Measurements from ENCODE around the gene ITPR1. TPM values are rescaled to one million over a fixed set of nuclear protein-coding genes. Genes with fewer than 3 reads are reported as not detected.

The ITPR1 gene
- total RNA-seq, 1 experiment from 2014 or later, result 8.7 TPM

DNA sequence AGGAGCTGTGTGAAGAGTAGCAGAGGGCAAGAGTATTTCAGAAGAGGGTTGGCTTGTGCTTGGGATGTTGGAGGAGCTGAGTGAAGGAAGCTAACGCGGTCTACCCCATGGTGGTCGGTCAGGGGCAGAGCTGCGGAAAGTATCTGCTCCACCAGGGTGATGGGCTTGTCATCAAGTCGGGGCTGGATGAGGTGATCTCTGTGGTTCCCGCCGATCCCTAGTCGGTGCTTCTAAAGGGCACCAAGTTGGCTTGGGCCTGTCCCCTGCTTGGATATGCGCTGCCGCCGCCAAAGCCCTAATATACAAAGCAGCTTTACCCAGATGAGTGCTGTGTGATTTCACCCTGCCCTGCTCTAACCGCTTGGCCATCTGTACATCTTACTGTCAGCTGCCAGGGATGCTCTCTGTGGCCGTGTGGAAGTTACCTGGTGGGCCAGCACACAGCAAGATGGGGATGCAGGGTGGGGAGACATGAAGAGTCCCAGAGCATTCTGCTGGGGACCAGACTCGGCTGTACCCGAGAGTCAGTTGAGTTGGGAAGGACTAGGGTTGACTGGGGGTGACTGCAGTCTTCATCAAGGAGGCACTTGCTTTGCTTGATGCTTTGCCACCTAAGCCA is 260.0 kb downstream of the ITPR1 start:
- H3K27ac ChIP-seq (ENCODE audit: low read length), result no peak overlapping the region; the same call in 1 of the 2 replicates
- H3K27me3 ChIP-seq (ENCODE audit: control insufficient read depth, insufficient read depth, low read length), result no peaks in the 10 kb centered on the region
- H3K4me3 ChIP-seq (ENCODE audit: low read depth in 2 of 2, low read length in 2 of 2), result no peak overlapping the region
- ATAC-seq (no peak), DNase-seq (ENCODE audit: low read depth, low spot score) (no peak)
- BruUV-seq (replicated peaks), result no TSS peak
- intact Hi-C loops (cut with micrococcal nuclease; ENCODE audit: unreplicated experiment), result no loop called here
- TF ChIP-seq, protein P1, sequence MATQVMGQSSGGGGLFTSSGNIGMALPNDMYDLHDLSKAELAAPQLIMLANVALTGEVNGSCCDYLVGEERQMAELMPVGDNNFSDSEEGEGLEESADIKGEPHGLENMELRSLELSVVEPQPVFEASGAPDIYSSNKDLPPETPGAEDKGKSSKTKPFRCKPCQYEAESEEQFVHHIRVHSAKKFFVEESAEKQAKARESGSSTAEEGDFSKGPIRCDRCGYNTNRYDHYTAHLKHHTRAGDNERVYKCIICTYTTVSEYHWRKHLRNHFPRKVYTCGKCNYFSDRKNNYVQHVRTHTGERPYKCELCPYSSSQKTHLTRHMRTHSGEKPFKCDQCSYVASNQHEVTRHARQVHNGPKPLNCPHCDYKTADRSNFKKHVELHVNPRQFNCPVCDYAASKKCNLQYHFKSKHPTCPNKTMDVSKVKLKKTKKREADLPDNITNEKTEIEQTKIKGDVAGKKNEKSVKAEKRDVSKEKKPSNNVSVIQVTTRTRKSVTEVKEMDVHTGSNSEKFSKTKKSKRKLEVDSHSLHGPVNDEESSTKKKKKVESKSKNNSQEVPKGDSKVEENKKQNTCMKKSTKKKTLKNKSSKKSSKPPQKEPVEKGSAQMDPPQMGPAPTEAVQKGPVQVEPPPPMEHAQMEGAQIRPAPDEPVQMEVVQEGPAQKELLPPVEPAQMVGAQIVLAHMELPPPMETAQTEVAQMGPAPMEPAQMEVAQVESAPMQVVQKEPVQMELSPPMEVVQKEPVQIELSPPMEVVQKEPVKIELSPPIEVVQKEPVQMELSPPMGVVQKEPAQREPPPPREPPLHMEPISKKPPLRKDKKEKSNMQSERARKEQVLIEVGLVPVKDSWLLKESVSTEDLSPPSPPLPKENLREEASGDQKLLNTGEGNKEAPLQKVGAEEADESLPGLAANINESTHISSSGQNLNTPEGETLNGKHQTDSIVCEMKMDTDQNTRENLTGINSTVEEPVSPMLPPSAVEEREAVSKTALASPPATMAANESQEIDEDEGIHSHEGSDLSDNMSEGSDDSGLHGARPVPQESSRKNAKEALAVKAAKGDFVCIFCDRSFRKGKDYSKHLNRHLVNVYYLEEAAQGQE (IDR thresholded peaks at IDR 0.05; ENCODE audit: insufficient read depth in 1 of 2, low read depth in 2 of 2, low read length in 1 of 2), result no peak
- no peak for TF ChIP-seq TCF7L2 (IDR thresholded peaks at IDR 0.05; ENCODE audit: low read depth, low read length)
- no peak for TF ChIP-seq SIN3A (IDR thresholded peaks at IDR 0.05; ENCODE audit: borderline replicate concordance, insufficient read depth, low read depth, low read length)
- no peak for TF ChIP-seq POLR2AphosphoS5 (IDR thresholded peaks at IDR 0.05; ENCODE audit: low read depth, low read length)
- TF ChIP-seq CTCF (IDR thresholded peaks at IDR 0.05), result no peak
- POLR2A ChIA-PET, result interaction anchor here (0.6 kb wide), 1 partner anchor 262 kb away, joined by 7 read pairs; no protein-coding TSS in a partner anchor
- H3K36me3 ChIP-seq (ENCODE audit: control insufficient read depth, insufficient read depth, low read length), result no peaks in the 10 kb centered on the region
- no peaks in the 10 kb centered on the region for H3K9me3 ChIP-seq (ENCODE audit: control insufficient read depth, insufficient read depth, low read depth, low read length)
- CTCF ChIA-PET, result no interaction called here
- H3K4me1 ChIP-seq (ENCODE audit: control insufficient read depth, insufficient read depth, low read length), result peaks cover 2% of the 10 kb centered on the region; the same call in 1 of the 2 replicates
- in situ Hi-C loops (cut with HindIII; ENCODE audit: low pct_unique_long_range_greater_than_20kb, low sequenced_read_pairs), result no loop called here

DNA sequence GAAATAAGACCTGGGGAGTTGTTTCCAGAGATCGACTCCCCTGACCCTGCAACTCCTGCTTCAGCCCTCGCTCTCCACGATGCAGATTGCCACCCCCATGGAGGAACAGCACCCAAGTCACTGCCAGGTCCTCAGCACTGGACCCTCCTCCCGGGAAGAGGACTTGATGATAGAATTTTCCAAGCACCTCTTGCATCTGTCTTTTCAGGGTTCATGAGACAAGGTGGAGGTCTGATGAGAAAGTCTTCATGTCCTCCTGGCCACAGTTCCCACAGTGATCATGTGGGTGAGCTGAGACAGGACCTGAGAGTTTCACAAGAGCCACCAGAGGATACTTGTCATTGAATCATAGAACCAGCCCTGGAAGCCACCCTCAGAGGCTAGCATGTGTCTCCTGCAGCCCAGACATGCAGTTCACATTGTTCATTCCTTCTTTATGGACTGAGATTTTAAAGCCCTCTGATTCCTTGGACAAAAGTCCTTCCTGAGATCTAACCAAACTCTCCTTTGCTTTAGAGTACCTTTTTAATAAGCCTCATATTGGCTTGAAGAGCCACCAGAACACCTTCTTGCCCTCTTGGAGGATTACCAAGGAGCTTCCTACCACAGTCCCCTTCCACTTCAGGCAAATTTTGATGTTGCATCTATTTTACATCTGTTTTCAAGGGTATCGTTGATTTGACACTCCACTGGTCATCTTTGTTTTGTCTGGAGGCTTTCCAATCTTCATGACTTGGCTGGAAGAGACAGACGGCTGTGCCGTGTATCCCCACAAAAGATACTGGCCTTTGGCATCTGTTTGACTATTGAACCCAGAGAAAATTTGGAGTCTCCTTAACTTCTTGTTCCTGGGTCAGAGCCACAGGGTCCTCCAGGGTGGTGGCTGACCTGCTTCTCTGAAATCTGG is 261.3 kb downstream of the ITPR1 start:
- in situ Hi-C loops (cut with HindIII; ENCODE audit: low pct_unique_long_range_greater_than_20kb, low sequenced_read_pairs) (no loop called here), intact Hi-C loops (cut with micrococcal nuclease; ENCODE audit: unreplicated experiment) (no loop called here)
- Histone ChIP-seq H3K36me3 (ENCODE audit: control insufficient read depth, insufficient read depth, low read length) (no peaks in the 10 kb centered on the region), H3K27me3 (ENCODE audit: control insufficient read depth, insufficient read depth, low read length) (no peaks in the 10 kb centered on the region), H3K27ac (ENCODE audit: low read length) (no peak overlapping the region), H3K4me1 (ENCODE audit: control insufficient read depth, insufficient read depth, low read length) (peaks cover 2% of the 10 kb centered on the region; the same call in 1 of the 2 replicates), H3K9me3 (ENCODE audit: control insufficient read depth, insufficient read depth, low read depth, low read length) (no peaks in the 10 kb centered on the region), H3K4me3 (ENCODE audit: low read depth in 2 of 2, low read length in 2 of 2) (no peak overlapping the region)
- BruUV-seq (replicated peaks), result no TSS peak
- TF ChIP-seq CTCF (IDR thresholded peaks at IDR 0.05) (no peak), TCF7L2 (IDR thresholded peaks at IDR 0.05; ENCODE audit: low read depth, low read length) (no peak), POLR2AphosphoS5 (IDR thresholded peaks at IDR 0.05; ENCODE audit: low read depth, low read length) (no peak)
- TF ChIP-seq, protein P1 (IDR thresholded peaks at IDR 0.05; ENCODE audit: insufficient read depth in 1 of 2, low read depth in 2 of 2, low read length in 1 of 2), result no peak
- POLR2A ChIA-PET, result no interaction called here
- CTCF ChIA-PET, result no interaction called here
- no peak for DNase-seq (ENCODE audit: low read depth, low spot score)
- no peak for ATAC-seq

All from Panc1 (cell line).